Colonic mucosa (tissue), 4 donors: ENCODE data around the gene KCNK17. TPM values are rescaled to one million over a fixed set of nuclear protein-coding genes. Genes with fewer than 3 reads are reported as not detected.

Source experiments
- DNase-seq: peaks from one replicate; pipeline ENCODE4 v3.0.0-alpha.2; 2020
- H3K27ac ChIP-seq: fragments of 200-600 bp; one replicate; pipeline ENCODE4 v1.8.0; 2021
- H3K27me3 ChIP-seq: fragments of 200-600 bp; one replicate; pipeline ENCODE4 v1.8.0; 2021
- H3K36me3 ChIP-seq: fragments of 200-600 bp; one replicate; pipeline ENCODE4 v1.8.0; 2021
- H3K4me1 ChIP-seq: fragments of 200-600 bp; one replicate; pipeline ENCODE4 v1.8.0; 2021; ENCODE audit warnings: mild to moderate bottlenecking
- H3K4me3 ChIP-seq: fragments of 200-600 bp; one replicate; pipeline ENCODE4 v1.8.0; 2021
- H3K9ac ChIP-seq, 2 donors: one replicate each; pipeline ENCODE4 v1.7.0; 2013; ENCODE audit warnings: control low read depth in 2 of 2, low read depth in 2 of 2, low read length in 2 of 2
- H3K9me3 ChIP-seq: fragments of 200-600 bp; one replicate; pipeline ENCODE4 v1.8.0; 2021
- CTCF ChIP-seq: fragments of 200-600 bp; IDR thresholded peaks from one replicate; pipeline ENCODE4 v1.8.0; 2022; ENCODE audit warnings: antibody characterized with exemption, mild to moderate bottlenecking
- intact Hi-C: fragments of 100-400 bp; cut with DNase I; formaldehyde crosslinking; loops from one replicate; pipeline ENCODE4 v1.14.1; 2022
- total RNA-seq, 2 donors: library from RNA; stranded (reverse); fragmentation: NEBNext Ultra II Directional in 1 of 2; extraction: Animal tissue kit (Norgen Biotek cat#: 25700) in 1 of 2; gene quantifications; one replicate each; pipeline ENCODE4 v1.2.1, GENCODE V29; 2021
- donor health status: healthy.
- donor health status: DM: no; HTN: no; CAD: no.
- donor health status: DM: no; HTN: no; CAD: no.

KCNK17 gene
- total RNA-seq, 2 donors from 2014 or later = not detected

GRCh38 chr6:39274471-39274870 is 39.7 kb downstream of the KCNK17 start:
- Histone ChIP-seq H3K4me1 (no peaks in the 10 kb centered on the region), H3K4me3 (no peak overlapping the region), H3K36me3 (no peaks in the 10 kb centered on the region), H3K27me3 (no peaks in the 10 kb centered on the region), H3K27ac (no peak overlapping the region), H3K9me3 (no peaks in the 10 kb centered on the region), H3K9ac (no peak overlapping the region)
- TF ChIP-seq CTCF = no peak
- intact Hi-C loops = no loop called here
- DNase-seq = no peak

GRCh38 chr6:39273406-39273821 is 40.8 kb downstream of the KCNK17 start:
- TF ChIP-seq CTCF = no peak
- peak overlapping the region; percentile 17 for H3K27ac ChIP-seq
- intact Hi-C loops = no loop called here
- H3K9ac ChIP-seq = no peak overlapping the region
- no peak overlapping the region for H3K4me3 ChIP-seq
- H3K36me3 ChIP-seq = no peaks in the 10 kb centered on the region
- no peaks in the 10 kb centered on the region for H3K9me3 ChIP-seq
- no peaks in the 10 kb centered on the region for H3K4me1 ChIP-seq
- peak; percentile 81 for DNase-seq
- no peaks in the 10 kb centered on the region for H3K27me3 ChIP-seq

- DNase-seq = no peak
- intact Hi-C loops = no loop called here
- TF ChIP-seq CTCF = no peak
Observed at GRCh38 chr6:39269961-39270360, 44.3 kb downstream of the KCNK17 start.

GRCh38 chr6:39268721-39269120 is 45.5 kb downstream of the KCNK17 start:
- no peak for TF ChIP-seq CTCF
- Histone ChIP-seq H3K4me1 (peaks cover 5% of the 10 kb centered on the region), H3K27me3 (no peaks in the 10 kb centered on the region), H3K36me3 (no peaks in the 10 kb centered on the region), H3K9ac (no peak overlapping the region), H3K9me3 (no peaks in the 10 kb centered on the region), H3K4me3 (no peak overlapping the region), H3K27ac (no peak overlapping the region)
- intact Hi-C loops = no loop called here
- DNase-seq = no peak

More at GRCh38 chr6:39269961-39270360, 44.3 kb downstream of the KCNK17 start:
- no peaks in the 10 kb centered on the region for H3K36me3 ChIP-seq
- H3K9ac ChIP-seq = no peak overlapping the region
- no peak overlapping the region for H3K27ac ChIP-seq
- no peaks in the 10 kb centered on the region for H3K9me3 ChIP-seq
- no peaks in the 10 kb centered on the region for H3K27me3 ChIP-seq
- peaks cover 5% of the 10 kb centered on the region for H3K4me1 ChIP-seq
- H3K4me3 ChIP-seq = no peak overlapping the region

GRCh38 chr6:39268171-39268570 is 46.0 kb downstream of the KCNK17 start:
- Histone ChIP-seq H3K9ac (no peak overlapping the region), H3K4me3 (no peak overlapping the region), H3K4me1 (peaks cover 5% of the 10 kb centered on the region), H3K36me3 (no peaks in the 10 kb centered on the region), H3K27ac (no peak overlapping the region), H3K27me3 (no peaks in the 10 kb centered on the region), H3K9me3 (no peaks in the 10 kb centered on the region)
- intact Hi-C loops = no loop called here
- no peak for DNase-seq
- no peak for TF ChIP-seq CTCF
